Stomach (tissue), 4 donors: ENCODE data around the gene CHD5.

Experiments used
- EP300 ChIP-seq: sonication (generic); formaldehyde crosslinking; IDR thresholded peaks from one replicate; pipeline ENCODE4 v1.6.1; 2017; ENCODE audit warnings: antibody characterized with exemption
- POLR2AphosphoS5 ChIP-seq, 3 donors: sonication (generic); formaldehyde crosslinking; IDR thresholded peaks; one replicate each; pipeline ENCODE4 v1.6.1; 2016; ENCODE audit warnings: antibody characterized with exemption in 3 of 3
- TF ChIP-seq, protein P1 (sequence below), 7 experiments: fragments of 450-650 bp in 4 of 7; fragments of 200-600 bp in 3 of 7; sonication (generic) in 3 of 7; IDR thresholded peaks; one replicate each; pipeline ENCODE4 v1.5.1; 2016 to 2019; ENCODE audit warnings: antibody characterized with exemption in 7 of 7, control low read depth in 2 of 7, mild to moderate bottlenecking in 1 of 7

- TF ChIP-seq, protein P1, sequence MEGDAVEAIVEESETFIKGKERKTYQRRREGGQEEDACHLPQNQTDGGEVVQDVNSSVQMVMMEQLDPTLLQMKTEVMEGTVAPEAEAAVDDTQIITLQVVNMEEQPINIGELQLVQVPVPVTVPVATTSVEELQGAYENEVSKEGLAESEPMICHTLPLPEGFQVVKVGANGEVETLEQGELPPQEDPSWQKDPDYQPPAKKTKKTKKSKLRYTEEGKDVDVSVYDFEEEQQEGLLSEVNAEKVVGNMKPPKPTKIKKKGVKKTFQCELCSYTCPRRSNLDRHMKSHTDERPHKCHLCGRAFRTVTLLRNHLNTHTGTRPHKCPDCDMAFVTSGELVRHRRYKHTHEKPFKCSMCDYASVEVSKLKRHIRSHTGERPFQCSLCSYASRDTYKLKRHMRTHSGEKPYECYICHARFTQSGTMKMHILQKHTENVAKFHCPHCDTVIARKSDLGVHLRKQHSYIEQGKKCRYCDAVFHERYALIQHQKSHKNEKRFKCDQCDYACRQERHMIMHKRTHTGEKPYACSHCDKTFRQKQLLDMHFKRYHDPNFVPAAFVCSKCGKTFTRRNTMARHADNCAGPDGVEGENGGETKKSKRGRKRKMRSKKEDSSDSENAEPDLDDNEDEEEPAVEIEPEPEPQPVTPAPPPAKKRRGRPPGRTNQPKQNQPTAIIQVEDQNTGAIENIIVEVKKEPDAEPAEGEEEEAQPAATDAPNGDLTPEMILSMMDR (IDR thresholded peaks at IDR 0.05), result no peak
- no peak for TF ChIP-seq EP300
- TF ChIP-seq POLR2AphosphoS5 (IDR thresholded peaks at IDR 0.05), result no peak
Measured at GRCh38 chr1:6198646-6199297, 18.7 kb upstream of the CHD5 start.
